Astrocyte (in vitro differentiated cells and primary cell): ENCODE data around the gene ECHDC3. TPM values are rescaled to one million over a fixed set of nuclear protein-coding genes. Genes with fewer than 3 reads are reported as not detected.

Experiments
- DNase-seq: peaks from one replicate; pipeline ENCODE4 v3.0.0-alpha.2; 2010; ENCODE audit warnings: low read depth
- FAIRE-seq: peaks from 2 replicates; lab custom pipeline; 2011; peaks lifted over from hg19 to GRCh38; lab: Jason Lieb, UNC
- H2AFZ ChIP-seq: 2 replicates; pipeline ENCODE4 v1.6.0; 2012; ENCODE audit warnings: low read depth, low read length, inconsistent platforms
- H3K27ac ChIP-seq: 2 replicates; pipeline ENCODE4 v1.5.1; 2011; ENCODE audit warnings: low read depth, low read length, inconsistent platforms
- H3K27me3 ChIP-seq: 2 replicates; pipeline ENCODE4 v1.6.0; 2011; ENCODE audit warnings: low read length, inconsistent platforms; ENCODE audit not compliant: insufficient read depth
- H3K36me3 ChIP-seq: 2 replicates; pipeline ENCODE4 v1.5.1; 2011; ENCODE audit warnings: low read length, inconsistent platforms; ENCODE audit not compliant: insufficient read depth
- H3K4me1 ChIP-seq: 2 replicates; pipeline ENCODE4 v1.5.1; 2011; ENCODE audit warnings: low read length, inconsistent platforms; ENCODE audit not compliant: insufficient read depth
- H3K4me2 ChIP-seq: 2 replicates; pipeline ENCODE4 v1.6.0; 2012; ENCODE audit warnings: low read length, inconsistent platforms
- H3K4me3 ChIP-seq: 2 replicates; pipeline ENCODE4 v1.5.1; 2011; ENCODE audit warnings: low read depth, mild to moderate bottlenecking, low read length, inconsistent platforms; ENCODE audit not compliant: insufficient read depth
- H3K79me2 ChIP-seq: 2 replicates; pipeline ENCODE4 v1.6.0; 2012; ENCODE audit warnings: mild to moderate bottlenecking, low read length, inconsistent platforms; ENCODE audit not compliant: insufficient read depth
- H3K9ac ChIP-seq: 2 replicates; pipeline ENCODE4 v1.6.0; 2012; ENCODE audit warnings: mild to moderate bottlenecking, low read length, inconsistent platforms
- H3K9me3 ChIP-seq: 2 replicates; pipeline ENCODE4 v1.5.1; 2012; ENCODE audit warnings: low read depth, mild to moderate bottlenecking, low read length, inconsistent platforms; ENCODE audit not compliant: insufficient read depth
- H4K20me1 ChIP-seq: 2 replicates; pipeline ENCODE4 v1.6.0; 2012; ENCODE audit warnings: low read length, inconsistent platforms; ENCODE audit not compliant: insufficient read depth
- H3K27ac Mint-ChIP-seq: one replicate; pipeline ENCODE4 v1.8.0; 2021; ENCODE audit warnings: mild to moderate bottlenecking, mixed read lengths; ENCODE audit not compliant: unreplicated experiment
- H3K27me3 Mint-ChIP-seq: one replicate; pipeline ENCODE4 v1.8.0; 2021; ENCODE audit warnings: low read depth, mixed read lengths; ENCODE audit not compliant: unreplicated experiment
- H3K36me3 Mint-ChIP-seq: one replicate; pipeline ENCODE4 v1.8.0; 2021; ENCODE audit warnings: low read depth, mixed read lengths; ENCODE audit not compliant: unreplicated experiment
- H3K4me1 Mint-ChIP-seq: one replicate; pipeline ENCODE4 v1.8.0; 2021; ENCODE audit warnings: low read depth, mixed read lengths; ENCODE audit not compliant: unreplicated experiment
- H3K4me3 Mint-ChIP-seq: one replicate; pipeline ENCODE4 v1.8.0; 2021; ENCODE audit warnings: mild to moderate bottlenecking, moderate library complexity, mixed read lengths; ENCODE audit not compliant: unreplicated experiment
- H3K9me3 Mint-ChIP-seq: one replicate; pipeline ENCODE4 v1.8.0; 2021; ENCODE audit warnings: mild to moderate bottlenecking, mixed read lengths; ENCODE audit not compliant: unreplicated experiment
- CTCF ChIP-seq: IDR thresholded peaks from 2 replicates; pipeline ENCODE4 v1.5.1; 2011; ENCODE audit warnings: low read depth, mild to moderate bottlenecking, inconsistent platforms, low read length, moderate library complexity; ENCODE audit not compliant: insufficient read depth
- EZH2 ChIP-seq: IDR thresholded peaks from 2 replicates; pipeline ENCODE4 v1.6.1; 2012; ENCODE audit warnings: mild to moderate bottlenecking, low read length, inconsistent platforms; ENCODE audit not compliant: insufficient read depth
- total RNA-seq: library from RNA; stranded (reverse); gene quantifications from 2 replicates; pipeline ENCODE4 v1.2.1, GENCODE V29; 2021

ECHDC3 gene
- total RNA-seq, 1 donor from 2014 or later: 2.1 TPM

- TF ChIP-seq CTCF (no peak), EZH2 (no peak)
- H3K36me3 Mint-ChIP-seq: no peaks in the 10 kb centered on the region
- H3K27ac ChIP-seq: no peak overlapping the region
- no peak overlapping the region for H3K9ac ChIP-seq
- no peak overlapping the region for H3K4me3 Mint-ChIP-seq
- DNase-seq (no peak), FAIRE-seq (no peak)
- peaks cover 10% of the 10 kb centered on the region for H3K4me1 Mint-ChIP-seq
- H3K27ac Mint-ChIP-seq: no peak overlapping the region
- H3K79me2 ChIP-seq: no peaks in the 10 kb centered on the region
- no peaks in the 10 kb centered on the region for H4K20me1 ChIP-seq
- peaks cover 22% of the 10 kb centered on the region for H3K4me1 ChIP-seq
- no peak overlapping the region for H3K4me2 ChIP-seq
- no peaks in the 10 kb centered on the region for H3K9me3 ChIP-seq
- no peaks in the 10 kb centered on the region for H3K36me3 ChIP-seq
- H3K4me3 ChIP-seq: no peak overlapping the region
- H3K27me3 ChIP-seq: no peaks in the 10 kb centered on the region
- H2AFZ ChIP-seq: no peak overlapping the region
- H3K27me3 Mint-ChIP-seq: peaks cover 9% of the 10 kb centered on the region
- peaks cover 5% of the 10 kb centered on the region for H3K9me3 Mint-ChIP-seq
Measured at GRCh38 chr10:11760861-11761260, 18.7 kb downstream of the ECHDC3 start.

GRCh38 chr10:11761431-11761830 lies 19.2 kb downstream of the ECHDC3 start:
- H3K27ac Mint-ChIP-seq: no peak overlapping the region
- H3K4me1 Mint-ChIP-seq: peaks cover 10% of the 10 kb centered on the region

More at GRCh38 chr10:11761431-11761830, 19.2 kb downstream of the ECHDC3 start:
- FAIRE-seq: no peak
- no peak overlapping the region for H2AFZ ChIP-seq
- TF ChIP-seq EZH2: no peak
- no peak for TF ChIP-seq CTCF
- no peaks in the 10 kb centered on the region for H3K79me2 ChIP-seq
- H4K20me1 ChIP-seq: no peaks in the 10 kb centered on the region
- no peak overlapping the region for H3K4me3 ChIP-seq
- H3K36me3 ChIP-seq: no peaks in the 10 kb centered on the region
- peaks cover 9% of the 10 kb centered on the region for H3K27me3 Mint-ChIP-seq
- no peak overlapping the region for H3K4me3 Mint-ChIP-seq
- H3K27me3 ChIP-seq: no peaks in the 10 kb centered on the region
- H3K9me3 Mint-ChIP-seq: peaks cover 5% of the 10 kb centered on the region
- no peak overlapping the region for H3K9ac ChIP-seq
- no peak overlapping the region for H3K27ac ChIP-seq
- H3K36me3 Mint-ChIP-seq: no peaks in the 10 kb centered on the region
- no peaks in the 10 kb centered on the region for H3K9me3 ChIP-seq
- no peak for DNase-seq
- peaks cover 22% of the 10 kb centered on the region for H3K4me1 ChIP-seq
- H3K4me2 ChIP-seq: no peak overlapping the region
